Endodermal cell (in vitro differentiated cells): Measurements from ENCODE around the gene SELENOS. TPM values are rescaled to one million over a fixed set of nuclear protein-coding genes. Genes with fewer than 3 reads are reported as not detected.

Experiments used
- DNase-seq: peaks from one replicate; pipeline ENCODE4 v3.0.0-alpha.2; 2017
- H3K27ac ChIP-seq: 2 replicates; pipeline ENCODE4 v1.5.1; 2013; ENCODE audit warnings: mild to moderate bottlenecking, low read depth, low read length, moderate library complexity
- H3K27me3 ChIP-seq: 2 replicates; pipeline ENCODE4 v1.6.1; 2013; ENCODE audit warnings: mild to moderate bottlenecking, low read length, moderate library complexity; ENCODE audit not compliant: insufficient read depth, control insufficient read depth, poor library complexity, severe bottlenecking
- H3K36me3 ChIP-seq: 2 replicates; pipeline ENCODE4 v1.7.0; 2013; ENCODE audit warnings: mild to moderate bottlenecking, low read length, moderate library complexity; ENCODE audit not compliant: control insufficient read depth, insufficient read depth
- H3K4me1 ChIP-seq: one replicate; pipeline ENCODE4 v1.7.0; 2013; ENCODE audit warnings: low read length; ENCODE audit not compliant: control insufficient read depth, insufficient read depth
- H3K4me3 ChIP-seq: 2 replicates; pipeline ENCODE4 v1.5.1; 2013; ENCODE audit warnings: mild to moderate bottlenecking, low read length, moderate library complexity
- H3K9ac ChIP-seq: 2 replicates; pipeline ENCODE4 v1.6.1; 2013; ENCODE audit warnings: mild to moderate bottlenecking, low read length, moderate library complexity; ENCODE audit not compliant: poor library complexity, severe bottlenecking; ENCODE audit errors: extremely low read depth
- H3K9me3 ChIP-seq: 2 replicates; pipeline ENCODE4 v1.6.1; 2013; ENCODE audit warnings: mild to moderate bottlenecking, low read length, moderate library complexity; ENCODE audit not compliant: control insufficient read depth
- H3K27ac Mint-ChIP-seq: 2 replicates; pipeline ENCODE4 v1.8.0; 2020; ENCODE audit warnings: mixed read lengths
- H3K27me3 Mint-ChIP-seq: 2 replicates; pipeline ENCODE4 v1.8.0; 2021; ENCODE audit warnings: mild to moderate bottlenecking, mixed read lengths; ENCODE audit not compliant: insufficient read depth
- H3K36me3 Mint-ChIP-seq: 2 replicates; pipeline ENCODE4 v1.8.0; 2020; ENCODE audit warnings: low read depth, mixed read lengths
- H3K4me1 Mint-ChIP-seq: 2 replicates; pipeline ENCODE4 v1.8.0; 2020; ENCODE audit warnings: mixed read lengths
- H3K4me3 Mint-ChIP-seq: 2 replicates; pipeline ENCODE4 v1.8.0; 2020; ENCODE audit warnings: mild to moderate bottlenecking, moderate library complexity, mixed read lengths
- H3K9me3 Mint-ChIP-seq: 2 replicates; pipeline ENCODE4 v1.8.0; 2020; ENCODE audit warnings: mild to moderate bottlenecking, mixed read lengths
- WGBS, 2 experiments: methylation state at CpG; one replicate each; pipeline versions ENCODE4 v1.1.5 to v1.1.7; 2013; ENCODE audit warnings: missing lambda C conversion rate in 2 of 2, mixed read lengths in 1 of 2; ENCODE audit not compliant: insufficient coverage in 1 of 2, insufficient read length in 1 of 2; 5-methylcytosine and 5-hydroxymethylcytosine counted together
- total RNA-seq, 2 donors: library from RNA; stranded (reverse); fragmentation: NEBNext Ultra II Directional in 1 of 2; extraction: Animal tissue kit (Norgen Biotek cat#: 25700) in 1 of 2; gene quantifications; 2 replicates in 1 of 2; 3 replicates in 1 of 2; pipeline ENCODE4 v1.2.1, GENCODE V29; 2021
- TF ChIP-seq, protein P1 (sequence below): fragments of 200-600 bp; sonication (generic); conservative IDR thresholded peaks from 2 replicates; pipeline ENCODE4 v1.5.0; 2021; ENCODE audit warnings: antibody characterized with exemption, mild to moderate bottlenecking

Gene SELENOS
- total RNA-seq, 2 donors from 2014 or later = 56.1 to 60.5 TPM

DNA sequence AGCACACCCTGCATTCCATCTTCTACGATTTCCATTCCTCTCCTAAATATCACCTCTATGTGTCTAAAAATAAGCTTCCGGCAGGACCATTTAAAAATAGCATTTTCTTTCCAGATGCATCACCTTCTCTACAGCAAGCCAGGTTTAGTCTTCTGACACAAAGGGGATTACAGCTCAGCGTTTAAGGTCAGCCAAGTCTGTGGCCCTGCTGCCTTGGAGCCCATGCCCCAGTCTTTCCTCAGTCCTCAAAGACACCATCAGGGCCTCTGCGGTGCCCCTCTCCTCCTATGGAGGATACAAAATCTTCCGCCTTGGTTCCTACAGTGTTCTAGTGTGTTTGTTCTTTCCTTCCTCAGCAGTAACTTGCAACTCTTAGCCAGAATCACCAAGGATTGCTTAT, 3.8 kb downstream of the SELENOS start:
- H3K36me3 ChIP-seq = peaks cover 69% of the 10 kb centered on the region
- H3K27ac Mint-ChIP-seq = no peak overlapping the region
- DNase-seq = peak; percentile 20
- H3K27me3 Mint-ChIP-seq = no peaks in the 10 kb centered on the region
- H3K36me3 Mint-ChIP-seq = peaks cover 68% of the 10 kb centered on the region
- 82 to 86% methylated on average over 5 of the region's 5 CpGs for WGBS, 2 experiments
- peaks cover 3% of the 10 kb centered on the region for H3K4me1 ChIP-seq
- TF ChIP-seq, protein P1, sequence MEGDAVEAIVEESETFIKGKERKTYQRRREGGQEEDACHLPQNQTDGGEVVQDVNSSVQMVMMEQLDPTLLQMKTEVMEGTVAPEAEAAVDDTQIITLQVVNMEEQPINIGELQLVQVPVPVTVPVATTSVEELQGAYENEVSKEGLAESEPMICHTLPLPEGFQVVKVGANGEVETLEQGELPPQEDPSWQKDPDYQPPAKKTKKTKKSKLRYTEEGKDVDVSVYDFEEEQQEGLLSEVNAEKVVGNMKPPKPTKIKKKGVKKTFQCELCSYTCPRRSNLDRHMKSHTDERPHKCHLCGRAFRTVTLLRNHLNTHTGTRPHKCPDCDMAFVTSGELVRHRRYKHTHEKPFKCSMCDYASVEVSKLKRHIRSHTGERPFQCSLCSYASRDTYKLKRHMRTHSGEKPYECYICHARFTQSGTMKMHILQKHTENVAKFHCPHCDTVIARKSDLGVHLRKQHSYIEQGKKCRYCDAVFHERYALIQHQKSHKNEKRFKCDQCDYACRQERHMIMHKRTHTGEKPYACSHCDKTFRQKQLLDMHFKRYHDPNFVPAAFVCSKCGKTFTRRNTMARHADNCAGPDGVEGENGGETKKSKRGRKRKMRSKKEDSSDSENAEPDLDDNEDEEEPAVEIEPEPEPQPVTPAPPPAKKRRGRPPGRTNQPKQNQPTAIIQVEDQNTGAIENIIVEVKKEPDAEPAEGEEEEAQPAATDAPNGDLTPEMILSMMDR = no peak
- H3K4me3 ChIP-seq = no peak overlapping the region
- H3K27ac ChIP-seq = no peak overlapping the region
- H3K9me3 Mint-ChIP-seq = no peaks in the 10 kb centered on the region
- H3K9me3 ChIP-seq = no peaks in the 10 kb centered on the region
- H3K9ac ChIP-seq = no peak overlapping the region
- peaks cover 13% of the 10 kb centered on the region for H3K4me1 Mint-ChIP-seq
- no peak overlapping the region for H3K4me3 Mint-ChIP-seq
- no peaks in the 10 kb centered on the region for H3K27me3 ChIP-seq

DNA sequence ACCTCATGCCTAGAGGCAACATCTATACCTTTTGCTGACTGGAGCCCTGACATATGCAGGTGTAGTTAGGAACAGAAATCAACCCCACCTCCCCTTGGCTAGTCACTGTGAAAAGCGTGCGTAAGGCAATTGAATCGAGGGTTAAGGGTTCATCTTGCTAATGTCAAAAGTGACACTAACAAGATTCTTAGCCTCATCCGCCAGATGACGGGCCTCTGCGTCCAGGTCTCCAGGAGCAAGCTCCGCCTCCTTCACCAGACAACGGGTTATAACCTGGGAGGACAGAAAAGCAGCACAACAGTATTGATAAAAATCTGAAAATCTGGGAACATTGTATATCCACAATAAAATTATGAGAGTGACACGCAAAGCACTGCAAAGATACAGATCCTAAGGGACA, 4.7 kb downstream of the SELENOS start:
- H3K9ac ChIP-seq = no peak overlapping the region
- H3K4me3 Mint-ChIP-seq = no peak overlapping the region
- no peak overlapping the region for H3K27ac Mint-ChIP-seq
- no peaks in the 10 kb centered on the region for H3K9me3 Mint-ChIP-seq
- TF ChIP-seq, protein P1 = no peak
- H3K9me3 ChIP-seq = no peaks in the 10 kb centered on the region
- H3K27me3 ChIP-seq = no peaks in the 10 kb centered on the region
- H3K36me3 Mint-ChIP-seq = peaks cover 69% of the 10 kb centered on the region
- H3K4me1 Mint-ChIP-seq = peaks cover 5% of the 10 kb centered on the region
- DNase-seq = peak; percentile 22
- no peak overlapping the region for H3K27ac ChIP-seq
- H3K36me3 ChIP-seq = peaks cover 69% of the 10 kb centered on the region
- H3K4me3 ChIP-seq = no peak overlapping the region
- 98 to 99% methylated on average over 8 to 9 of the region's 9 CpGs for WGBS, 2 experiments
- H3K4me1 ChIP-seq = no peaks in the 10 kb centered on the region
- H3K27me3 Mint-ChIP-seq = no peaks in the 10 kb centered on the region

DNA sequence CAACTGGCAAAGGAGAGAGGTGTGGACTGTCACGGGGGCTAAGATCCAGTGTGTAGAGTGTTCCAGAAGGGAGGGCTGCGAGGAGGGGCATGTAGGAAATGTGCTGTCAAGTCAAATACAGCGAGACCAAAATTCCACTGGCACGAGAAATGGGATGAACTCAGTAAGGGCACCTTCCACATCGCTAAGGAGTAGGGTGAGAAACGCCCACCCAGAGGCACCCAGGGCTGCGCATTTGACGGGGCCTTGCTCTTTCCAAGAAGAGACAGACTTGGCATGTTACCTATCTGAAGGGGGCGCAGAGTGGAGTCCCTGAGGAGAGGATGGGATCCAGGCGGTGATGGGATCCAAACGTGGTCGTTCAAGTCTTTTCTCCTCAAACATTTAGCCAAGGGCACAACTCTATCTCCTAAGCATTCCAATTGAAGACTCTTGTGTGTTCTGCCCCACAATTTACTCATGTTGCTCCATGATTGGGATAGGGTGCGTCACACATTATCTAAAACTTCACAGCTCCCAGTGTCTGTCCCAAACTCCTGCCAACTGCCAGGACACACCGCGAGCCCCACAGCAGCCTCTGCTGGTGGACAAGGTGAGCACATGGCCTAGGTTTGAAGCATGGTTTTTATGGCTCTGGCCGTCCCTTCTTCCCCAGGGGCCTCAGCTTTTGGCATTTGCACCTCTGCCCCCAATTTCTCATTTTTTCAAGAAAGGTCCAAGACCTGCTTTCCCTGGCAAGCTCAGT, 7.6 kb downstream of the SELENOS start:
- H3K27me3 Mint-ChIP-seq = no peaks in the 10 kb centered on the region
- Histone ChIP-seq H3K27me3 (no peaks in the 10 kb centered on the region), H3K36me3 (peaks cover 56% of the 10 kb centered on the region), H3K4me1 (no peaks in the 10 kb centered on the region), H3K27ac (no peak overlapping the region), H3K4me3 (no peak overlapping the region), H3K9ac (no peak overlapping the region), H3K9me3 (no peaks in the 10 kb centered on the region)
- no peak overlapping the region for H3K27ac Mint-ChIP-seq
- no peaks in the 10 kb centered on the region for H3K9me3 Mint-ChIP-seq
- peak; percentile 79 for DNase-seq
- TF ChIP-seq, protein P1 = peak; percentile 71
- H3K4me1 Mint-ChIP-seq = peaks cover 7% of the 10 kb centered on the region
- H3K36me3 Mint-ChIP-seq = peaks cover 60% of the 10 kb centered on the region
- no peak overlapping the region for H3K4me3 Mint-ChIP-seq
- WGBS, 2 experiments = 90 to 99% methylated on average over 9 to 16 of the region's 16 CpGs
